Measurements from ENCODE around the gene RBBP8NL. TPM values are rescaled to one million over a fixed set of nuclear protein-coding genes. Genes with fewer than 3 reads are reported as not detected.
"Not testable (repeated sequence)": the region's sequence is repeated elsewhere in the genome, so short reads cannot be mapped to it uniquely, and the experiment has no call there.

The RBBP8NL gene
- polyA plus RNA-seq, 4 donors, result 0.04 to 3.0 (median 1.5) TPM

DNA sequence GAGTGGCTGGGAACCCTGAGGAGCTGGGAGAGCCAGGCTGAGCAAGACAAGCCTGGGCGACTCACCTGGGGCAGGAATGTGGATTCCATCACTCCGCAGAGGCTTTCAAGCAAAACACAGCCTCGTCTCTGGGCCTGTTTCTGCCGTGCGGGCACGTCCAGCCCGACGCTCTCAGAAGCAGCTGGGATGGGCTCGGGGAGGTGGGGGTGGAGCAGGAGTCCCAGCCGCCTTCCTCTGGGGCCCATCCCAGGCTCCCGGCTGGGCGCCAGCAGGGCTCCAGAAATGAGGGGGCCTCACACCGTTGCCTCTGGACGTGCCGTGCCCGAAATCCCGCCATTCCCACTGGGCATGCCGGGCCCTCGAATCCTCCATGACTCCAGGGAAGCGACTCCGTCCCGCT is 49.1 kb downstream of the RBBP8NL start:
- DNase-seq (ENCODE audit: low read depth in 4 of 4, low spot score in 3 of 4), result no peak

DNA sequence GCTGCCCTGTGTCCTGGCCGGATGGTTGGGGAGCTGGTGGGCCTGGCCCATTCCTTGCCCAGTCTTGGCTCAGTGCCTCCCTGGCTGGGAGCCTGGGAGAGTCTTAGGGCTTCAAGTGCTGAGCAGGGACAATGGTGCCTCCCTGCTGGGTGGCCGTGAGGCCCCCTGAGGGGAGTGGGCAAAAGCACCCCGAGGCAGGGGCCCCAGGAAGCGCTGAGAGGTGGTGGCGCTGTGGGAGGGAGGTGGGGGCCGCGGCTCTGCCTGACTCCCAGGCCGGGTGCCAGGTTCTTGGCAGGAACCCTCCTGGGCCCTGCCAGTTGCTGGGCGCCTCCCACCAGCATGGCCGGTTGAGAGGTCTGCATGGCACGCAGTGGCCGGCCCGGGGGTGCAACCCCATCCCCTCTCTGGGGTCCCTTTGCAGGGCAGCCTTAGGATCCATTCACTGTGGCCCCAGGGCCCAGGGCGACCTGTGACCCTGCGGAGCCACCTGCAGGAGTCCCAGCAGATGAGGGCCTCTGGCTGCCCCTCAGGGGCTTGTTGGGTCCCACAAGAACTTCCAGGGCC is 49.6 kb downstream of the RBBP8NL start:
- DNase-seq (ENCODE audit: low read depth in 4 of 4, low spot score in 3 of 4), result no peak

DNA sequence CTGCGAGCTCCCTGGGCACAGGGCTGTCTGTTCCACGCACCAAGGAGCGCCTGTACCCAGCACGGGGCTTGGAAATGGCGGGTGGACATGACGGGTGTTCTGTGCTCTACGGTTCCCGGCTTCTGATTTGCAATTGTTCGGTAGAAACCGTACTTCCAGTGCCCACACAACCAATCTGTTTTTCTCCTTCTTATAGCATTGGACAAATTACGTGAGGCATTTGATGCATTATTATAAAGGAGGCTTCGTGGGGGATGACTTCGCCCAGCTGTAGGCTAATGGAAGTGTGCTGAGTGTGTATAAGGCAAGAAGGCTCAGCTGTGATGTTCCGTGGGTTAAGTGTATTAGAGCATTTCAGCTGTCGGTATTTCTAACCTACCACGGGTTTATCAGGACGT is 50.3 kb downstream of the RBBP8NL start:
- no peak for DNase-seq (ENCODE audit: low read depth in 4 of 4, low spot score in 3 of 4)

DNA sequence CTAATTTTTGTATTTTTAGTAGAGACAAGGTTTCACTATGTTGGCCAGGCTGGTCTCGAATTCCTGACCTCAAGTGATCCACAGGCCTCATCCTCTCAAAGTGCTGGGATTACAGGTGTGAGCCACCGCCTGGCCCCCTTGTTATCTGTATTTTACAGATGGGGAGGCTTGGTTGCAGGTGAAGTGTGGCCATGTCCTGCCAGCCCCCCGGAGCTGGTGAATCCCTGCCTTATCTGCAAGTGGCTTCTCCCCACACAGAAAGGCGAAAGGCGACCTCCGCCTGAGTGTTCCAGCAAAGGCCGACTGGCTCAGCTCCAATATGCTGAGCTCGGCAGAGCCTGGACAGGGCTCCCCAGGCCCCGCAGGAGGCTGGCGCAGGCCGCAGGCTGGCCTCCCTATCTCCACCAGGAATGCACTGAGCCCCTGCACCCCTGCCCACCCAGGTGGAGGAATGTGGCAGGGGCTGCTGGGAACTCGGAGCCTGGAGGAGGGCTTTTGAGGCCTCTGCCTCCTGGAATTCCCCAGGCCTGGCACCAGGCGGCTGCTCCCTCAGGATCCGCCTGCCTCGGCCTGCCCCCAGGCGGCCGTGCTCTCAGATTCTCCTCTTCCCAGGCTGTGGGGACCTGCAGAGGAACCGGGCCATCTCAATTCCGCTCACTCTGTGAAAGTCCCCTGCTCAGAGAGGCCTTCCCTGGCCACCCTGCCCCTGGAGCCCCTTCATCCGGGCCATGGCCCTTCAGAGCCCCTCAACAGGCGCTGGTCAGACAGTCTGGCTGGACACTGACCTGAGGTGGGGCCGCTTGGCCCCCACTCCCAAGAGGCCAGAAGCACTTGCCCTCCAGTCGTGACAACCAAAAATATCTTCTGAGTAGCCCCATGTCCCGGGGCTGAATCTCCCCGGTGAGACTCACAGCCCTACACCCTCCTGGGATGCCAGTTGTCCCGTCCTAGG is 51.0 kb downstream of the RBBP8NL start:
- DNase-seq (ENCODE audit: low read depth in 4 of 4, low spot score in 3 of 4), result no peak

DNA sequence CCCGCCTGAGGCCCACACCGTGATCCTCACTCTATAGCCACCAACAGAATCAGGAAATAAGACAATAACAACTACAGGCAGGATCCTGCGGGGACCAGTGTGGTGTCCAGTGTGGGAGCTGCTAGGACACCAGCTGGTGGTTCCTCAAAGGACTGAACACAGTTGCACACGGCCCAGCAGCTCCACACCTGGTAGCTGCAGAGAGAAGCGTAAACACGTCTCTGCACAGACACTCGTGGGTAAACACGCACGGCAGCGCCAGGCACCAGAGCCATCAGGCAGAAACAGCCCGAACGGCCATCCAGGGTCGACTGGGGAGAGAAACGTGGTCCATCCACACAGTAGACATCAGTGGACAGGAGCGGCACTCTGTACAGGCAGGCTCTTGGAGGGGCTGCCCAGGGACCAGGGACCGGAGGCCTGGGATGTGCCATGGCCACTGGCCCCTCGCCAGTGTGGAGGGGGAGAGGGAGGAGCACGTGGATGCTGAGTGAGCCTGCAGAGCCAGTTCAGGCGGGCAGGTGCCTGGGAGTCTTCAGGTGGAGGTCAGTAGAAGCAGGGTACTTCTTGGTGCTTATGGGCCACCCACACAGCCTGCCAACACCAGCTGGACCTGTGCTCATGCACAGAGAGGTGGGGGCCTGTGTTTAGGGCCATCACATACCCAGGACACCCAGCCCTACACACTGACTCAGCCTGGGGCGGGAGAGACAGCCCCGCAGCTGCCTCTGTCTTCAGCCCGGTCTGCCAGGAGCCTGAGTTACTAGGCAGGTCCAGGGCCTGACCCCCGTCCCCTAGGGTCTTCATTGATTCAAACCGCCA is 52.8 kb downstream of the RBBP8NL start:
- DNase-seq (ENCODE audit: low read depth in 4 of 4, low spot score in 3 of 4), result no peak

DNA sequence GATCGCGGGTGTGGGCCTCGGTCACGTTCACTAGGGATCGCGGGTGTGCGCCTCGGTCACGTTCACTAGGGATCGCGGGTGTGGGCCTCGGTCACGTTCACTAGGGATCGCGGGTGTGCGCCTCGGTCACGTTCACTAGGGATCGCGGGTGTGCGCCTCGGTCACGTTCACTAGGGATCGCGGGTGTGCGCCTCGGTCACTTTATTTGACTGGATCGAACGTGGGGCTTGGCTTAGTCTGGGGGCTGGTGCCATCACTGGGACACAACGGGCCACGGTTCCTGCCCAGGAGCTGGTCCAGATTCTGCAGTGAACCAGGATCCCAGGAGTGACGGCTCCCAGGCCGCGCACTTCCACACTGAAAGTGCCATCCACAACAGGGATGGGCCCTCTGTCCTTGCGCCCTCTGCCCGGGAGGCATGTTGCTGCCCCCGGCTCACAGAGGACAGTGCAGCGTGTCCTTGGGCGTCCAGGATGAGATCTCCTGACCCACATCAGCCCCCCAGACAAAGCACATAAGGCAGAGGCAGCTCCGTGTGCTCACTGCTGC is 53.6 kb downstream of the RBBP8NL start:
- DNase-seq (ENCODE audit: low read depth in 4 of 4, low spot score in 3 of 4), result not testable (repeated sequence)

DNA sequence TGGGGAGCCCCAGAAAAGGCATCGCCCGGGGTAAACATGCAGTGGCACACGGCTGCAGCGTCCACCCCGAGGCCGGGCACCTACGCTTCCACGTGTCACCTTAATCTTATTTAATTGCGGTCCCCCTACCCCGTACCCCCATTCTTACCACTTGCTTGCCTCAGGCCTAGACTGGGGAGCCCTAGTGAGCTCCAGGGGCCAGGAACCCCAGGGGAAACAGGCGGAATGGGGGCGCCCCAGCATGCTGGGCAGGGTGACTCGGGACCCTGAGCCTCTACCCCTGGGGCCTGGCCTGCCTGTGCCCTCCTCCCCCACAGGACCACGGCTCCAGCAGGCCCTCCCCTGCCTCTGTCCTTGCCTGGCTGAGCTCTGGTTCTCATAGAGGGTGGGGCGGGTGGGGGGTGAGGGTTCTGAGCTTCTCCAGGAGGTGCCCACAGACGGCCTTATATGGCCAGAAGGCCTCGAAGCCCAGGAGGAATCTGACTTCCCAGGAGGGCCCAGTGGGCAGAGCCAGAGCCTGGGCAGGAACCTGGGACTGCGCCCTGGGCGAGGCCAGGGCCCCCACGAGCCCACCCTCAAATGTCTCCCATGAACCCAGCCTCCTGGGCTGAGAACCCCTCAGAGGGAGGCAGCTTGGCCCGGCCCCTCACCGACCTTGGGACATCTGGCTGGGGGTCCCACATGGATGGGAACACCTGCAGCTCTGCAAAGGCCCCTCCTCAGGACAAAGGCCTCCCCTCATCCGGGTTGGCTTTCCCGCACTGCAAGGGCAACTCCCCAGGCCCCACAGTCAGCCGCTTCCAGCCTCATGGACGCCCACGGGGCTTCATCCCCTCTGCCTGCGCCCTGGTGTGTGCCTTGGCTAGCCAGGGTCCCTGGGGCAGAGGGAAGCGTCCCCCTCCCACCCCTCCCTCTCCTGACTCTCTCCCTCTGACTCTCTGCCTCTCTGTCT is 55.0 kb downstream of the RBBP8NL start:
- DNase-seq (ENCODE audit: low read depth in 4 of 4, low spot score in 3 of 4), result no peak

DNA sequence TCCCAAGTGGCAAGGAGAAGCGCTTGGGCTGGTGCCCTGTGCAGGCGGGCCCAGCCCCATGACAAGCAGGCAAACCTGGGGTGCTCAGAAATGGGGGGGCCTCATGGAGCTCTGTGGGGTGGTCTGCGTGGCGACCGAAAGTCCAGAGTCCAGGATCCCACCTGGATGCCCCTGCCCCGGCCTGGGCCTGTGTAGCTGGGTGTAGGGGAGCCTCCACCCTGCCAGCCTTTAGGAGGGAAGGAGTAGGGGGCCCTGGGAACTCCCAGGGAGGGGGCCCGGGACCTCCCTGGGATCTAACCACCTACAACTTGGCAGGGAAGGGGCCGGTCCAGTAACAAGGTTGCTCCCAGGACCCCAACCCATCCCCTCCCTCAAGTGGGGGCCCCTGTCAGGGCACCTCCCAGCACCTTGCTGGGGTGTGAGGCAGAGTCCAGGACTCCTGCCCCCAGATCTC is 55.7 kb downstream of the RBBP8NL start:
- no peak for DNase-seq (ENCODE audit: low read depth in 4 of 4, low spot score in 3 of 4)

DNA sequence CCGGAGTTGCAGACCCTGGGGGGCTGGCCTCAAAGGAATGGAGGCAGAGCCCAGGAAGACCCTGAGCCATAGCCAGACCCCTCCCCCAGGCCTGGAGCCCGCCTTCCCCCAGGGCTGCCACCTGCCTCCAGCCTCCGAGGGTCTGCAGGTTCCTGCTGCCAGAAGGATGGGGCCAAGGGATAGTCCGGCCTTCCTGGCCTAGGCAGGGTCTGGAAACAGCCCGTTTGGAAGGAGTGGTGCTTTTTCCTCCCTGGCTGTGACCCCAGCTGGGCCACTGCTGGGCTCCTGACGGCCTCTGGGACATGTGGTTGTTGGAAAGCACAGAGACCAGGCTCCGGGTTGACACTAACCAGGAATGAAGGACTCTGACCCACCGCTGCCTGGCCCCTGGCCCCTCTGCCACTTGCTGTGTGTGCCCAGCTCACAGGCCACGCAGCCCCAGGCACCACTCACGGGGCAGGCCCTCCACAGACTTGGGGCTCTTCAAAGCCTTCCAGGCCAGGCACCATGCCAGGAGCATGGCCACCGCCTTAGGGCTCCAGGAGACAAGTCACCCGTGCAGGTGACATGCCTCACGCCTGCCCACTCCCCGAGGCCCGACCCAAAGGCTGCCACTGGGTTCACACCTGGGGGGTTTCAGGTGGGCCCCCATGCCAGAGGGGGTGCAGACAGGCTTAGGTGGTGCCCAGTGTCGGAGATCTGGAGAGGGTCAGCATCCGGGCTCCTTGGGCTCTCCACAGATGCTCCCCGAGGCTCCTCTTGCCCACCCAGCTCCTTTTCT is 56.3 kb downstream of the RBBP8NL start:
- no peak for DNase-seq (ENCODE audit: low read depth in 4 of 4, low spot score in 3 of 4)

DNA sequence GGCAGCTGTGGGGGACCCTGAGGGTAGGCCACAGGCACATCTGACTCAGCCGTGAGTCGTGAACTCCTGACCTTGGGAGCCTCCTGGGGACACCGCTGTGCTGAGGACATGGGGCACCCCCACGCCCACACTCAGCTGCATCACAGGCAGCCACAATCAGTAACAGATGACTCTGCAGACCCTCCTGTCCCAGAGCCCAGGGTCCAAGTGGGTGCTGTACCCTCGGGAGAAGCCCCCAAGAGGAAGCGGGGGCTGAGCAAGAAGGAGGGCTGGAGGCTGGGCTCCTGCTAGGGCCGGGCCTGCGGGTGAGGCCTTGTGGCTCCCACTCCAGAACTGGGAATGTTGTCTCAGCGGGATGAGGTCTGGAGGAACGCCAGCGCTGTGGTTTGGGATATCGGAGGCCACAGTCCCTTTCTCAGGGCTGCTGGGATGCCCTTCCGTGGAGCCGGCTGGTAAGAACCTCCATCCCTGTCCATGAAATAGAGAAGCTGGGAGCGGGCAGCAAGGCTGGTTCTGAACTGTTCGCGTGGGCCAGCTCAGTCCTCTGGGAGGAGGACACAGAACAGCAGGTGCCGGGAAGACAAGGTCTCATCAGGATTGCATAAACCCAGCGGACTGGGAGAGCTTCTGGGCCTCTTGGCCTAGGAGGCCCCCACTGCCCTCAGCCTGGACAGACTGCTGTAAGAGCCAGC is 57.1 kb downstream of the RBBP8NL start:
- DNase-seq (ENCODE audit: low read depth in 4 of 4, low spot score in 3 of 4), result no peak

DNA sequence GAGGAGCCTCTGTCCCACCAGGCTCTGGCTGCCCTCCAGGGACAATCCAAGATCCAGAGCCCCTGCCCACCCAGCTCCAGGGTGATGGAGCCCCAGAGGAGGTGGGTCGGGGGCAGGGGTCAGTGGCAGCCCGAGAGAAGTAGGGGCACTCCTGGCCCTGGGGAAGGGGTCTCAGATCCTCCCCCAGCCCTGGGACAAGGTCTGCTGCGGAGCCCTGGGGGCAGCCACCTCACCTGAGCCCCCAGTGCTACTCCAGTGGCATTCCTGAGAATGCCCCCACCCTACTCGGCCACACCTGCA is 57.6 kb downstream of the RBBP8NL start:
- no peak for DNase-seq (ENCODE audit: low read depth in 4 of 4, low spot score in 3 of 4)

DNA sequence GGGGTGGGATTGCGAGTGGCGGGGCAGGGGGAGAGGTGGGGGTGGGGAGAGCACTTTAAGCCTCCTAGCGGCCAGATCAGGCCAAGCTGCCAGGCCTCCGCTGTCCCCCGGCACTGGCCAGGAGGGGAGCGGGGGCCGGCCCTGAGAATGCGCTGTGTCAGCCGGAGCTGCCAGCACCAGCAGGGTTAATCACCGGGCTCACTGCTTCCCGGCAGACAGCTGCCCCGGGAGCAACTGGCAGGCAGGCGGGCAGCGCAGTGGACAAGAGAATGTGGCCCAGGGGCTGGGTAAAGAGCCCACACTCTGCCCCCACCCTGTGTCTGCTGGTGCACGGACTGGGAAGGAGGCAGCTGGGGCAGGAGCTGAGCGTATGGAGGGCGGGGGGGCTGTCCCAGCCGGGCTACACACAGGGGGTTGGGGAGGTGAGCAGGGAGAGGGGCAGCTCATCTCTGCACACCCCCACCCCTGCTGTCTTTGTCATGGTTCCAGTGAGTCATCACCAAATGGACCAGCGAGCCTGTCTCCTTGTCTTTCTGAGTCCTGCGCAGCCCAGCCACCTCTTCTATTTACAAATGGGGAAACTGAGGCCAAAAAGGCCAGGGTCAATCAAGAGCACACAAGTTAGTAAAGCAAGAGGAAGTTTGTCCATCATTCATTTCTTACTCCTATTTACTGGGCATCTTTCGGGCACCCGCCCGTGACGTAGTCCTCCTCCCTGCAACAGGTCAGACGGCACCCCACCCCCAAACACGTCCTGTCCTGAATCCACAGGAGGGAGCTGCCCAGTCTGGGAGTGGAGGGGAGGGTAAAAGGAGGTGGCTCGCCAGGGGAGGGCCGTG is 58.1 kb downstream of the RBBP8NL start:
- no peak for DNase-seq (ENCODE audit: low read depth in 4 of 4, low spot score in 3 of 4)

DNA sequence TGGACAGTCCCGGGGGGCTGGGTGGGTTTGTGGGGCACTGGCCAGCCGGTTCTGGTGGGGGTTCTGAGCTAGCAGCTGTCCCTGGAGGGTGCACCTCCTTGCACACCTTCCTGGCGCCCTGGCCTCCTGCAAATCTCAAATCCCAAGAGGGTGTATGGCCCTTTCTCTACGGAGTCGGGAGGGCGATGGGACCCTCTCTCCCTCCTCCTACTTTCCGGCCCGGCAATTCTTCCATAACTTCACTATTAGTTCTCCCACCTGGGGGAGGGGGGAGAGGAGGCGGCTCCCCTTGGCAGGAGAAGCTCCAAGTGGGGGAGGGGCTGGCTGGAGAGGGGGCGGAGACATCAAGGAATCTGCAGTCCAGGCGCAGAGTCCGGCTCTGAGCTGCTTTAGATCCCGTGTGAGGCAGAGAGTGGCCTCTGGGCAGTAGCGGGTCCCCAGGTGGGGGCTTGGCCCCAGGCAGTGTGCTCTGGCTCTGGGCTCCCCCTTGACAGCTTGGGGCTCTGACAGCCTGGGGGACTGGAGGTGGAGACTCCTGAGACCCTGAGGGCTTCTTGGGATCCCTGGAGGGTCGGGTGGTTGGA is 58.9 kb downstream of the RBBP8NL start:
- no peak for DNase-seq (ENCODE audit: low read depth in 4 of 4, low spot score in 3 of 4)

DNA sequence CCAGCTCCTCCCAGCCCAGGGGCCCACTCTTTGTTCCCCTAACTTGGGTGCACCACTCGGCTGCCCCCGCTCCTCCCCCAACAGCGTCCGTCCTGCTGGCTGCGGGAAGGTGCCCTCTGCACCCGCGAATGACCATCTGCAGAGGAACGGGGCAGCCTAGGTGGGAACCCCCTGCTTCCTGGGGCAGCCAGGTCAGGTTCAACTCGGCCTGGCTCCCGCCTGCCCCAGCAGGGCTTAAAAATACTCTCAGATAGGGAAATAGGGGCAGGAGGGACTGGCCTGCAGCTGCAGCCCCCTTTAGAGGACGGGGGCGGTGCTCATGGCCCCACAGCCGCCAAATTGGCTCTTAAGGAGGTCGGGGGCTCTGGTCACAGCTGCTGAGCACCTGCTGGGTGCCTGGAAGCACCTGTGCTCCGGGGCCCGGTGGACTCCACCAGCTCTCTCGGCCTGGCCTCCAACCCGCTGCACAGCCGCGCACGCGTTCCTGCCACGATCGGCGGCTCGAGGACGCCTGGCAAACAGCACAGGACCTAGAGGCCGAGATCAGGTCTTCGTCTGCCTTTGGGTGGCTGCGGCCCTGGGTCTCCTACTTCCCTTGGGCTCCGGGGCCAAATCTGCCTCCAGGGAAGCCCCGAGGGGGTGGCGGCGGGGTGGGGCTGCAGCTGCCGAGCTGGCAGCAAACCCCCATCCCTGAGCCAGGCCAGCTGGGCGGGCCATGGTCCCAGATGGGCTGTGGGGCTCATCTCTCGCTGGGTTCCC is 59.5 kb downstream of the RBBP8NL start:
- no peak for DNase-seq (ENCODE audit: low read depth in 4 of 4, low spot score in 3 of 4)

DNA sequence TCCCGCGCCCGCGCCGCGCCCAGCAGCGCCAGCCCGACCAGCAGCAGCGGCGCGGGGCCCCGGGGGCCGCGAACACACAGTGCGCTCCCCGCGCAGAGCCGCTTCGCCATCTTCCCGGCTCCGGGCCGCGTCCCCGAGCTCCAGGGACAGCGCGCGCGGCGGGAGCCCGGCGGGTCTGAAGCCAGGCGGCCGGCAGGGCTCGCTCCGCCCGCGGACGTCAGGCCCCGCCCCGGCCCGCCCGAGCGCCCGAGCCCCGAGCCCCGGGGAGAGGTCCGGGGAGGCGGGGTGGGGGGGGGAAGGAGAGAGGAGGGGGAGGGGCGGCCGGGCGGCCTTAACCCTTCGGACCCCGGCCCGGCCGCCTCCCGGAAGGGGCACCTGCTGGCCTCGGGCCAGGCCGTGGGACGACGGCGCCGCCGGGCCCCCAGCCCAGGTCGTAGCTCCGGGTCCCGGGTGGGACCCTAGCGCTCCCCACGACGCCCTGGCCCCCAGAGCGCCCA is 60.2 kb downstream of the RBBP8NL start, which contains the start of gene LAMA5:
Gene LAMA5 (minus strand): TSS at position 177 of the 497 bp plus-strand sequence. CDS start 67 bp downstream, at position 110.
- DNase-seq (ENCODE audit: low read depth in 4 of 4, low spot score in 3 of 4), result no peak

Data from left renal pelvis (tissue), 4 donors.